ENCODE data around the gene TEK.

TEK gene

GRCh38 chr9:27261517-27262211 is 152.6 kb downstream of the TEK start:
- Histone ChIP-seq H3K36me3 (ENCODE audit: insufficient read depth, low read length) (no peaks in the 10 kb centered on the region), H3K9me3 (ENCODE audit: control insufficient read depth, insufficient read depth, low read length) (no peaks in the 10 kb centered on the region), H3K9ac (ENCODE audit: low read depth, low read length) (no peak overlapping the region), H3K4me1 (ENCODE audit: insufficient read depth, low read length) (peaks cover 17% of the 10 kb centered on the region)

DNA sequence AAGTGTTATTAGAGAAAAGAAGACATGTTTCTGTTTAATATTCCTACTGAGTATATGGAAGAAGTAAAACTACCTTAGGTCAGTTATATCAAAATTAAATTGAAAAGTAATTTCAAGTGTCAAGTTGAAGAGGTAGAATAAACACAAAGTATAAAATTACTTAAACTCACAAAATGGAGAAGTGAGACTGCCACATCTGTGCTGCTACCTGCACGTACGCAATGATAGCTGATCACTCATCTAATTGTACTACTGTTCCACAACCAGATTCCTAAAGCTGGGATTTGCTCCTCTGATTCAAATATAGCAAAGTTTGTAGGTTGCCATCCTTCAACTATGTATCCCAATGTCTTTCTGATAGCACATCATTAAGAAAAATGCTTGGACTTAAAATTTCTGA is 163.1 kb downstream of the TEK start:
- H3K9me3 ChIP-seq (ENCODE audit: control insufficient read depth, insufficient read depth, low read length): no peaks in the 10 kb centered on the region
- H3K9ac ChIP-seq (ENCODE audit: low read depth, low read length): no peak overlapping the region
- H3K4me1 ChIP-seq (ENCODE audit: insufficient read depth, low read length): 0 out of 2 replicates have a peak, but pooled peaks cover 5% of the 10 kb centered on the region
- H3K36me3 ChIP-seq (ENCODE audit: insufficient read depth, low read length): no peaks in the 10 kb centered on the region

DNA sequence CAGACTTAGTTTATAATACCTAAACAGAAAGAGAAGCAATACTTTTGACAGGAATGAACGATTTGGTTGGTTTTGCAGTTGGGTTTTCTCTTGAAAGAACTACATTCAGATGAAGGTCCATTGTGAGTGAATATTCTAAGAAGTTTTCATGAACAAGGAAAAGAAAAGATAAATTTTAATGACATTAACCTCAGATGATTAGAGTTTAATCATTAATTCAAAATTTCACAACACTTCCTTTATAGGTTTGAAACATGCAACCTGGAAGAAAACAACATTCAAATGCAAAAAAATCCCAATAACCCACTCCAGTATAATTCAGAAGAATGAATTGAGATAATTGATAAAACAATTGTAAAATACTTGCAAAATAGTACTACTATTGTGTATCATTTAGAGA is 164.2 kb downstream of the TEK start:
- Histone ChIP-seq H3K9ac (ENCODE audit: low read depth, low read length) (no peak overlapping the region), H3K36me3 (ENCODE audit: insufficient read depth, low read length) (no peaks in the 10 kb centered on the region), H3K4me1 (ENCODE audit: insufficient read depth, low read length) (0 out of 2 replicates have a peak, but pooled peaks cover 5% of the 10 kb centered on the region), H3K9me3 (ENCODE audit: control insufficient read depth, insufficient read depth, low read length) (no peaks in the 10 kb centered on the region)

GRCh38 chr9:27276193-27277030 is 167.4 kb downstream of the TEK start:
- Histone ChIP-seq H3K36me3 (ENCODE audit: insufficient read depth, low read length) (no peaks in the 10 kb centered on the region), H3K4me1 (ENCODE audit: insufficient read depth, low read length) (0 out of 2 replicates have a peak, but pooled peaks cover 7% of the 10 kb centered on the region), H3K9ac (ENCODE audit: low read depth, low read length) (no peak overlapping the region), H3K9me3 (ENCODE audit: control insufficient read depth, insufficient read depth, low read length) (no peaks in the 10 kb centered on the region)

DNA sequence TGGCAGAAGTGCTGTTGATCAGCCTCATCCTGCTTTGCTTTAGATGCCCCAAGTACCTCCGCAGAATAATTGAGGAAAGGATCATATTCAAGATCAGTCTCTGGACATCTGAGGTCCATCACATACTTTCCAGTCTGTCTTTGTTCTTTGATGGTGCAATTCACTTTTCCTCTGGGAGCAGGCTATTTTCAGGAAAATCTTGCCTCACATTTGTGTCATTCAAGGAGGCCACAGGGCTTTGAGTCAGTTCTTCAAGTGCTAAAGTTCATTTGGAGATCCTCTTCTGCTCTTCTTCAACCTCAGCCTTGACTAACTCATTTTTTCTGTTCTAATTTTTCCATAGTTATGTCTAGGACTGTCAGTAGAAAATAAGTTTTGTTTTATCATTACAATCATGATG is 169.3 kb downstream of the TEK start:
- H3K9me3 ChIP-seq (ENCODE audit: control insufficient read depth, insufficient read depth, low read length): no peaks in the 10 kb centered on the region
- 0 out of 2 replicates have a peak, but pooled peaks cover 7% of the 10 kb centered on the region for H3K4me1 ChIP-seq (ENCODE audit: insufficient read depth, low read length)
- H3K9ac ChIP-seq (ENCODE audit: low read depth, low read length): no peak overlapping the region
- no peaks in the 10 kb centered on the region for H3K36me3 ChIP-seq (ENCODE audit: insufficient read depth, low read length)

GRCh38 chr9:27279611-27280010 is 170.6 kb downstream of the TEK start:
- Histone ChIP-seq H3K9me3 (ENCODE audit: control insufficient read depth, insufficient read depth, low read length) (no peaks in the 10 kb centered on the region), H3K9ac (ENCODE audit: low read depth, low read length) (no peak overlapping the region), H3K36me3 (ENCODE audit: insufficient read depth, low read length) (no peaks in the 10 kb centered on the region), H3K4me1 (ENCODE audit: insufficient read depth, low read length) (0 out of 2 replicates have a peak, but pooled peaks cover 7% of the 10 kb centered on the region)
